Fibroblast of lung (primary cell): ENCODE measurements around the gene SDR39U1. TPM values are rescaled to one million over a fixed set of nuclear protein-coding genes. Genes with fewer than 3 reads are reported as not detected.
A peak's percentile ranks its signal among the peaks of the same experiment; 100 is the strongest.

ENCODE experiments used
- DNase-seq, 2 donors: peaks; one replicate each; pipeline versions ENCODE4 v3.0.0 to v3.0.0-alpha.2; 2010; ENCODE audit warnings: low read depth in 2 of 2
- H2AFZ ChIP-seq: 2 replicates; pipeline ENCODE4 v1.5.1; 2012; ENCODE audit warnings: low read length, control low read depth, inconsistent platforms
- H3K27ac ChIP-seq: 2 replicates; pipeline ENCODE4 v1.5.1; 2011; ENCODE audit warnings: low read length, control low read depth; ENCODE audit not compliant: insufficient read depth
- H3K27me3 ChIP-seq: 2 replicates; pipeline ENCODE4 v1.5.1; 2011; ENCODE audit warnings: mild to moderate bottlenecking, low read length; ENCODE audit not compliant: control insufficient read depth, insufficient read depth
- H3K36me3 ChIP-seq: 2 replicates; pipeline ENCODE4 v1.5.1; 2011; ENCODE audit warnings: low read length; ENCODE audit not compliant: control insufficient read depth, insufficient read depth
- H3K4me1 ChIP-seq: 2 replicates; pipeline ENCODE4 v1.5.1; 2011; ENCODE audit warnings: low read length; ENCODE audit not compliant: control insufficient read depth, insufficient read depth; ENCODE audit errors: extremely low read depth
- H3K4me2 ChIP-seq: 2 replicates; pipeline ENCODE4 v1.5.1; 2011; ENCODE audit warnings: low read length, control low read depth; ENCODE audit not compliant: insufficient read depth; ENCODE audit errors: extremely low read depth
- H3K4me3 ChIP-seq, 4 experiments: fragments of 200-600 bp in 1 of 4; sonication (generic) in 1 of 4; replicated peaks in 1 of 4; 2 replicates each; pipeline ENCODE4 v1.5.1; 2011 to 2016; ENCODE audit warnings: low read length in 4 of 4, low read depth in 3 of 4, mild to moderate bottlenecking in 3 of 4, control low read depth in 2 of 4, inconsistent platforms in 1 of 4, mixed read lengths in 1 of 4; ENCODE audit not compliant: insufficient read depth in 1 of 4; ENCODE audit errors: control extremely low read depth in 1 of 4
- H3K79me2 ChIP-seq: 2 replicates; pipeline ENCODE4 v1.5.1; 2012; ENCODE audit warnings: mild to moderate bottlenecking, low read length, inconsistent platforms; ENCODE audit not compliant: control insufficient read depth, insufficient read depth
- H3K9ac ChIP-seq: 2 replicates; pipeline ENCODE4 v1.5.1; 2011; ENCODE audit warnings: mild to moderate bottlenecking, low read length, control low read depth; ENCODE audit not compliant: insufficient read depth
- H3K9me3 ChIP-seq: 2 replicates; pipeline ENCODE4 v1.5.1; 2012; ENCODE audit warnings: low read depth, low read length; ENCODE audit not compliant: control insufficient read depth, insufficient read depth
- H4K20me1 ChIP-seq: 2 replicates; pipeline ENCODE4 v1.5.1; 2011; ENCODE audit warnings: low read length; ENCODE audit not compliant: control insufficient read depth, insufficient read depth; ENCODE audit errors: extremely low read depth
- EZH2 ChIP-seq: IDR thresholded peaks from 2 replicates; pipeline ENCODE4 v1.5.1; 2012; ENCODE audit warnings: low read length, control low read depth, mild to moderate bottlenecking; ENCODE audit errors: missing control alignments
- polyA plus RNA-seq, 2 donors: library from polyadenylated mRNA; depleted of rRNA in 1 of 2; stranded (reverse) in 1 of 2; unstranded in 1 of 2; fragments of >200 nt; gene quantifications; 2 replicates each; pipeline ENCODE4 v1.2.1, GENCODE V29; 2011 to 2012; ENCODE audit warnings: missing spikeins in 1 of 2
- total RNA-seq: library from RNA; depleted of rRNA; stranded (reverse); fragments of >200 nt; gene quantifications from 2 replicates; pipeline ENCODE4 v1.2.1, GENCODE V29; 2014
- TF ChIP-seq, protein P1 (sequence below), 2 donors: IDR thresholded peaks in 1 of 2; conservative IDR thresholded peaks in 1 of 2; 1 replicate in 1 of 2; 2 replicates in 1 of 2; pipeline ENCODE4 v1.5.1; 2011 to 2012; ENCODE audit warnings: low read length in 2 of 2, control low read depth in 1 of 2, inconsistent platforms in 1 of 2, low read depth in 1 of 2, mild to moderate bottlenecking in 1 of 2

Gene SDR39U1
- total and polyA plus RNA-seq, 2 donors (not counting 1 experiment from before 2014, with no cell fraction given): 9.9 to 24.7 TPM

DNA sequence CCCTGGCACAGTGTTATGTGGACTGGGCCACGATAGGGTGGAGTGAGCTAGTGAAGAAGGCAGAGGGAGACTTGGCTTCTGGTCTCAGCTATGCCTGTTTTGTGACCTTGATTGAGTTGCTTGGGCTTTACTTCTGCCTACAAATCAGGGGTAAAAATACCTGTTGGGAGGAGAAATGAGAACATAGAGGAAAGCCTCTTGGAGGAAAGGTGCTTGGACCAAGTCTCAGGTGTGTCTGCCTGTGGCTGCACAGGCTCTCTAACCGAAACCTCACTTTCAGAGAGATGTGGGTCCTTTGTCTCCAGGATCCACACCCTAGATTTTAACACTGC lies 4.9 kb downstream of the SDR39U1 start:
- Histone ChIP-seq H3K36me3 (peaks cover 32% of the 10 kb centered on the region), H2AFZ (no peak overlapping the region), H3K27me3 (no peaks in the 10 kb centered on the region), H3K4me3 (no peak overlapping the region), H3K9ac (no peak overlapping the region), H3K4me2 (no peak overlapping the region), H3K27ac (peak overlapping the region; percentile 21), H3K79me2 (peaks cover 9% of the 10 kb centered on the region), H4K20me1 (no peaks in the 10 kb centered on the region), H3K4me1 (peaks cover 4% of the 10 kb centered on the region), H3K9me3 (no peaks in the 10 kb centered on the region)
- DNase-seq: no peak
- TF ChIP-seq, protein P1, sequence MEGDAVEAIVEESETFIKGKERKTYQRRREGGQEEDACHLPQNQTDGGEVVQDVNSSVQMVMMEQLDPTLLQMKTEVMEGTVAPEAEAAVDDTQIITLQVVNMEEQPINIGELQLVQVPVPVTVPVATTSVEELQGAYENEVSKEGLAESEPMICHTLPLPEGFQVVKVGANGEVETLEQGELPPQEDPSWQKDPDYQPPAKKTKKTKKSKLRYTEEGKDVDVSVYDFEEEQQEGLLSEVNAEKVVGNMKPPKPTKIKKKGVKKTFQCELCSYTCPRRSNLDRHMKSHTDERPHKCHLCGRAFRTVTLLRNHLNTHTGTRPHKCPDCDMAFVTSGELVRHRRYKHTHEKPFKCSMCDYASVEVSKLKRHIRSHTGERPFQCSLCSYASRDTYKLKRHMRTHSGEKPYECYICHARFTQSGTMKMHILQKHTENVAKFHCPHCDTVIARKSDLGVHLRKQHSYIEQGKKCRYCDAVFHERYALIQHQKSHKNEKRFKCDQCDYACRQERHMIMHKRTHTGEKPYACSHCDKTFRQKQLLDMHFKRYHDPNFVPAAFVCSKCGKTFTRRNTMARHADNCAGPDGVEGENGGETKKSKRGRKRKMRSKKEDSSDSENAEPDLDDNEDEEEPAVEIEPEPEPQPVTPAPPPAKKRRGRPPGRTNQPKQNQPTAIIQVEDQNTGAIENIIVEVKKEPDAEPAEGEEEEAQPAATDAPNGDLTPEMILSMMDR (conservative IDR thresholded peaks at IDR 0.05 in 1 of 2, IDR thresholded peaks at IDR 0.05 in 1 of 2; ENCODE audit: low read depth in 1 of 2, low read length in 2 of 2): no peak
- no peak for TF ChIP-seq EZH2

DNA sequence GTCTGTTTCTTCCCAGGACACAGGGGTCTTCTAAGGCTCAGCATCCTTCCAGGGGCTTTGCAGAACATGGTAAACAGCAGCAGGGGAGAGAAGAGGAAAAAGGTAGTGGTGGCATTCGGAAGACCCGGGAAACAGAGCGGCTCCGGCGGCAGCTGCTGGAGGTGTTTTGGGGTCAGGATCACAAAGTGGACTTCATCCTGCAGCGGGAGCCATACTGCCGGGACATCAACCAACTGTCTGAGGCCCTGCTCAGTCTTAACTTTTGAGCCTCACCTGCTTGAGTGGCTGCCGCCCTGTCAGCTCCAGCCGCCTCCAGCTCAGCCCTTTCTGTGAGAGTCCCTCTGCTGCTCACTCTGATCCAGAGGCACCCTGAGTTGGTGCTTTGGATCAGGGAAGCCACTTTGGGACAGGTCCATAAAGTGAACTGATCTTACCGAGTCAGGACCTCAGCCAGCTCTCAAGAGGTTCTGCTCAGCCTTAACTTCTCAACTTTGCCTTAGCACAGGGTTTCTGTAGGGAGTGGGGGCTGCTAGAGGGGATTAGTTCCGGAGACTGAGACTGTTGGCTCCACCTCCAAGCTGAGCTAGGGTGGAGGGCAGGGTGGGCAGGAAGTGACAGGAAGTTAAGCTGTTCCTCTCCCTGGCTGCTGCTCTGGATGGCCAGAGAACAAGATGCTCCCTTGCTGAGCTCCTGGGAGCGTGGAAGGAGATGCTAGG lies 5.4 kb downstream of the SDR39U1 start:
- no peak for DNase-seq
- H3K9me3 ChIP-seq: no peaks in the 10 kb centered on the region
- no peak for TF ChIP-seq EZH2
- TF ChIP-seq, protein P1 (conservative IDR thresholded peaks at IDR 0.05 in 1 of 2, IDR thresholded peaks at IDR 0.05 in 1 of 2; ENCODE audit: low read depth in 1 of 2, low read length in 2 of 2): no peak
- no peaks in the 10 kb centered on the region for H3K27me3 ChIP-seq
- no peak overlapping the region for H3K9ac ChIP-seq
- peak overlapping the region; percentile 21 for H3K27ac ChIP-seq
- H3K79me2 ChIP-seq: peaks cover 13% of the 10 kb centered on the region
- peaks cover 7% of the 10 kb centered on the region for H3K4me1 ChIP-seq
- H4K20me1 ChIP-seq: no peaks in the 10 kb centered on the region
- H2AFZ ChIP-seq: no peak overlapping the region
- H3K4me2 ChIP-seq: no peak overlapping the region
- no peak overlapping the region for H3K4me3 ChIP-seq
- H3K36me3 ChIP-seq: peaks cover 37% of the 10 kb centered on the region

DNA sequence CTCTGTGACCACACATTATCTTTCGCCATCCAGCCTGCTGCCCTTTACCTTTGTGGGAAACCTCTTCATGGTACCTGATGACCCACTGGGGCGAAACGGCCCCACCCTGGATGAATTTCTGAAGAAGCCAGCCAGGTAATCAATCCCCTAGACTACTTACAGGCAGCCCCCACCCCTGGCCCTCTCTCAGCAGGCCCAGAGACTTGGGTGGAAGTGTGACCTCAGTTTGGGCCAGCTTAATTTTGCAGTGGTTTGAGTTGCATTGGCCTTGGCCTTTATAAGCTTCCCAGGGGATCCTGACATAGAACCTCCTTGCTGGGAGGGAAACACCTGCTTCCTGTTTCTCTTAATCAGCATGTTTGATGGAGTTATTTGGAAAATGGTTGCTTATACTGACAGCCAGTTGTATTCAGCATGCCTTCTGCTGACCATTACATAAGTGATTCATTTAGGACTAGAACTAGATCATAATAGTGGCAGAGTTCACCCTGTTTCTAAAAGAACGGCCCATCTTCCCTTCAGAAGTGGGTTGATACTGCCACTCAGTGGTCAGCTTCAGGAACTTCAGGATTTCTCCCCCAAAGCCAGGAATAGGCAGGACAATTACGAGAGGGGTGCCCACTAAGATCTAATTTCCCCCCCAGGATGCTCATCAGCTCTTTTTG lies 6.1 kb downstream of the SDR39U1 start:
- no peaks in the 10 kb centered on the region for H3K27me3 ChIP-seq
- peaks cover 17% of the 10 kb centered on the region for H3K79me2 ChIP-seq
- no peak overlapping the region for H3K4me3 ChIP-seq
- no peaks in the 10 kb centered on the region for H4K20me1 ChIP-seq
- H3K4me1 ChIP-seq: peaks cover 11% of the 10 kb centered on the region
- no peak overlapping the region for H2AFZ ChIP-seq
- H3K9ac ChIP-seq: no peak overlapping the region
- peak; percentile 61 to 87 for DNase-seq
- no peaks in the 10 kb centered on the region for H3K9me3 ChIP-seq
- peaks cover 40% of the 10 kb centered on the region for H3K36me3 ChIP-seq
- no peak overlapping the region for H3K4me2 ChIP-seq
- no peak overlapping the region for H3K27ac ChIP-seq
- no peak for TF ChIP-seq EZH2
- TF ChIP-seq, protein P1 (conservative IDR thresholded peaks at IDR 0.05 in 1 of 2, IDR thresholded peaks at IDR 0.05 in 1 of 2; ENCODE audit: low read depth in 1 of 2, low read length in 2 of 2): peak; percentile 80 to 83
